Activated CD8-positive, alpha-beta memory T cell treated with anti-CD3 and anti-CD28 coated beads for 24 hours (primary cell): ENCODE data around the gene HIBCH.
"Not testable (repeated sequence)": the region's sequence is repeated elsewhere in the genome, so short reads cannot be mapped to it uniquely, and the experiment has no call there.

ENCODE experiments used
- DNase-seq: peaks from one replicate; pipeline ENCODE4 v3.0.0-alpha.2; 2020

Gene HIBCH, protein sequence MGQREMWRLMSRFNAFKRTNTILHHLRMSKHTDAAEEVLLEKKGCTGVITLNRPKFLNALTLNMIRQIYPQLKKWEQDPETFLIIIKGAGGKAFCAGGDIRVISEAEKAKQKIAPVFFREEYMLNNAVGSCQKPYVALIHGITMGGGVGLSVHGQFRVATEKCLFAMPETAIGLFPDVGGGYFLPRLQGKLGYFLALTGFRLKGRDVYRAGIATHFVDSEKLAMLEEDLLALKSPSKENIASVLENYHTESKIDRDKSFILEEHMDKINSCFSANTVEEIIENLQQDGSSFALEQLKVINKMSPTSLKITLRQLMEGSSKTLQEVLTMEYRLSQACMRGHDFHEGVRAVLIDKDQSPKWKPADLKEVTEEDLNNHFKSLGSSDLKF

DNA sequence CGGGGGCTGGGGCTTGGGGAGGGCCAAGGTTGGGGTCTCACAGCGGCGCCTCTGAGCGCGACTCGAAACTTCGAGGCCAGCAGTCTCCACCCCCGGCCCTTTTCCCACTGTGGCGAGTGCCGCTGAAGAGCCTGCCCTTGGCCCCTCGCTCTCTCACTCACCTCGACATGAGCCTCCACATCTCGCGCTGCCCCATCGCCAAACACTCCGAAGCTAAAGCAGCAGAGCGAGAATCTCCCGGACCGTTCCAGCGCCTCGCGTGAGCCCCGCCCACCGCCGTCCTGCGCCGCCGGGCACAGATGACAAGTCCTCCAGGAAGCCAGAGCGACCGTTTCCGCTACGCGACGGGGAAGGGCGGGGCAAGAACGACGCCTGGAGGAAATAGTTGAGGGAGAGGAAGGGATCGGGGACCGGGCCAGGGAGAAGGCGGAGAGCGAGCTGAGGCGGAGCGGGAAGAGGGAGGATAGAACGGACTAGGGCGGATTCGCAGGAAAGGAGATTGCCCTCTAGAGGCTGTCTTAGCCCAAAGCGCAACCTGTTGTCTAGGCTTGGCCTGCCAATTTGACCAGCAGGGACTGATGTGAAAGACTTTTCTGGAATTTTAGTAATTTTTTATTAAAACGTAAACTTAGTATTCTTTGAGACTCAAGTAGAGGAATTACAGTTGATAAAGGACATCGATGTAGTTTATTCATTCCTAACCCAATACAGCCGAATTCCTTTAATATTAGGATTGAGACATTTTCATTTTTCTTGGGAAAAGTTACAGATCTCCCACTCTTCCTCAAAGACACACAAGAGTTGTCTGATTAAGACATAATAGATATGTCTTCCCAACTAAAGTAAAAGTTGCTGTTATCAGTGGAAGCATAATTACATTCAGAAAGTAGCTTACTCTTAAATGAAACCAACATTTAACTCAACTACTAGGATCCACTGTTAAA lies at the start of gene HIBCH:
Gene HIBCH (minus strand): TSS at position 272 of the 944 bp plus-strand sequence. CDS start 76 bp downstream, at position 196.
- peak; percentile 94 for DNase-seq

DNA sequence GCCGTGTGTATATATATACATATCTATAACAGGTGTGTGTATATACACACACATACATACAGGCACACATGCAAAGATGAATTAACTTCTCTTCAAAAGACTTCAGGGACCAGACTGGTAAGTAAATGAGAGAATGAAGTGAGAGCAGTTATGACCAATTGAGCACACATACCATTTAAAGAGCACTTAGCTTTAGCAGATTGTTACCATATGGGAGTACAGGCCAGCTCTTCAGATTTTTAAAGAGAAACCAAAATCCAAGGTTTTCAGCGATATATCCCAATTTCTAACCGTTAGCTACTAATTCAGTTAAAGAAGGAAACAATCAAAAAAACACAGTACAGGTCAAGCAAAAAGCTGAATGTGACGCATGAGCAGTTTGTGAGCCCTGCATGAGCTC lies 47.5 kb upstream of the HIBCH start:
- no peak for DNase-seq

DNA sequence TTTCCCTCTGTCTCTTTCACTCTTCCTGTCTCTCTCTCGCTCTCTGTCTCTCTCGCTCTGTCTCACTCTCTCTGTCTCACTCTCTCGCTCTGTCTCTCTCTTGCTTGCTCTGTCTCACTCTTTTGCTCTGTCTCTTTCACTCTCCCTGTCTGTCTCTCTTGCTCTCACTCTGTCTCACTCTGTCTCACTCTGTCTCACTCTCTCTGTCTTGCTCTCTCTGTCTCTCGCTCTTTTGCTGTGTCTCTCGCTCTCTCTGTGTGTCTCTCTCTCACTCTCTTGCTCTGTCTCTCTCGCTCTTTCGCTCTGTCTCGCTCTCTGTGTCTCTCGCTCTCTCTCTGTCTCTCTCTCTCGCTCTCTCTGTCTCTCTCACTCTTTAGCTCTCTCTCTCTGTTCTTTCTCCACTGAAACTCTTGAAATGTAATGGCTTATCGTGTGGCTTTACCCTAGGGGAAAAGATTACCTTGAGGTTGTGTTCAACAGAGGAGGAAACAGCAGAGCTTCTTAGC lies 46.7 kb upstream of the HIBCH start:
- no peak for DNase-seq

DNA sequence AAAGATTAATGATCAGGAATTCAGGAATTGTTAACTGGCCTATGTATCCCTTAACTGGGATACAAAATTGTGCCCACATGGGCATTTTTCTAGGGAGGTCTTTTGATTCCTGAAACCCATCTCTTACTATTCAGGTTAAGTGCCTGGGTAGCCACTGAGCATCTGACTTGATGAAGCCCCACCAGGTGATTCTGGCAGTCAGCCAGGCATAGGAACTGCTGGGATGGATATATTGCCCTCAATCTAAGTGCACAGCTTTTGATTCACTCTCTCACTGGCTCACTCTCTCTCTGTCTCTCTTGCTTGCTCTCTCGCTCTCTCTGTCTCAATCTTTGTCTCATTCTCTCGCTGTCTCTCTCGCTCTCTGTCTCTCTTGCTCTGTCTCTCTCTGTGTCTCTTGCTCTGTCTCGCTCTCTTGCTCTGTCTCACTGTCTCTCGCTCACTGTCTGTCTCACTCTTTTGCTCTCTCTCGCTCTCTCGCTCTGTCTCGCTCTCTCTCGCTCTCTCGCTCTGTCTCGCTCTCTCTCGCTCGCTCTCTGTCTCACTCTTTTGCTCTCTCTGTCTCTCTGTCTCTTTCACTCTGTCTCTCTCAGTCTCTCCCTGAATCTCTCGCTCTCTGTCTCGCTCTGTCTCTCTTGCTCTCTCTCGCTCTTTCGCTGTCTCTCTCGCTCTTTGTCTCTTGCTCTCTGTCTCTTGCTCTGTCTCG lies 46.0 kb upstream of the HIBCH start:
- DNase-seq = no peak

DNA sequence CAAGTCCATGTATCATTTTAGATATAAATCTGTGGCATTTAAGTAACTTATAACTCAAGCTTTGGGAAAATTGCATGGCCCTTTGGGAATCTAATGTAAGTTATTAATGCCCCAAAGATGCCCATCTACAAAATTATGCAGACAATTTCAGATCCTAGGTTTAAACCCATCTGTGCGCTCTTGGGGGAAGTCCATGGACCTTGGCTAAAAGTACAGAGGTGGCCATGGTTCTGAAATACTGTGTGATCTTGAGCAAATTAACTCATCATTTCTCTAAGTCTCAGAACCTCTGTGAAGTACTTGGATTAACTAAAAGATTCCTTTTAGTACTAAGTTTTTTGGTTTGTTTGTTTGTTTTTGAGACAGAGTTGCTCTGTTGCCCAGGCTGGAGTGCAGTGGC lies 43.3 kb upstream of the HIBCH start:
- no peak for DNase-seq

DNA sequence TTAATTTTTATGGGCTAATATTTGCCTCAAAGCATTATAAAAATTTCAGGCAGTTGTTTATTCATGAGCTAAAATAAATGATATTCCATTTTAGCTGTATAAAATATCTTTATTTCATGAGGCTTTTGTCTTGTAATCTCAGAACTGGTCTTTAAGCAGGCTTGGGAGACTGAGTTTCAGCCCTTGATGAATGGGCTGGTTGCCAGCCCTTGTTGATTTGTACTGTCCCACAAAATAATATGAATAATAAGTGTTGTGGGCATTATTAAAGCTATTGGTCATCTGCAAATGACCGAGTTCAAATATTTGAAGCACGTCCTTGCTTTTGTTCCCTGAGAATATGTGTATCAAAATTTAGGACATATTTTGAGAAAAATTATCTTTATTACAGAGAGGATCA lies 41.9 kb upstream of the HIBCH start:
- no peak for DNase-seq

DNA sequence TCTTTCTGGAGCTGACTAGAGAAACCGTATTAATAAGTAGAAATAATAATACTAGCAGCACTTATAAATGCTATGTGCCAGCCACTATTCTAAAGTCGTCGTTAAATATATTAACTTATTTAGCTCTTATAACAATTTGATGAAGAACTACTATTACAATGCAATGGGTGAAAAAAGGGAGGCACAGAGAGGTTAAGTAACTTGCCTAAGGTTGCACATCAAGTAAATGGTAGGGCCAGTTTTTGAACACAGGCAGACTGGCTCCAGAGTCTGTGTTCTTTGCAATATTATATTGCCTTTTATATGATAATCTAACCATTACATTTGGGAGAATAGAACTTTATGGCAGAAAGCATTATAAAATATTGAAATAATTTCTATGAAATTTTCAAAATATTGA lies 41.3 kb upstream of the HIBCH start:
- DNase-seq = no peak

DNA sequence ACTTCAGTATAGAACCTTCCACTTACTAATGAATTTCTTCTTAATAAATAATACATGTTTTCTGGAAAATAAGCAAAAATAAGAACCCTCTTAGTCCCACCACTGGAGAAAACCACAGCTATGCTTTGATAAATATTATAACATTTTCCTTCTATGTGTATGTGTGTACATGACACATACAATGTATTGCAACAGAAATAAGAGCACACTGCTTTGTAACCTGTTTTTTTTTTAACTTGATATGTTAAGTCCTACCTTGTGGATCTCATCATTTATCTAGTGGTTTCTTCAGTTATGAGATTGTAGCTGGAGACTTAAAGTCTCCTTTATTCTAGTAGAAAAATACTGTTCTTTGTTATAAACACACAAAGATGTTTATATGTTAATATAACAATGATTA lies 40.9 kb upstream of the HIBCH start:
- DNase-seq = no peak

DNA sequence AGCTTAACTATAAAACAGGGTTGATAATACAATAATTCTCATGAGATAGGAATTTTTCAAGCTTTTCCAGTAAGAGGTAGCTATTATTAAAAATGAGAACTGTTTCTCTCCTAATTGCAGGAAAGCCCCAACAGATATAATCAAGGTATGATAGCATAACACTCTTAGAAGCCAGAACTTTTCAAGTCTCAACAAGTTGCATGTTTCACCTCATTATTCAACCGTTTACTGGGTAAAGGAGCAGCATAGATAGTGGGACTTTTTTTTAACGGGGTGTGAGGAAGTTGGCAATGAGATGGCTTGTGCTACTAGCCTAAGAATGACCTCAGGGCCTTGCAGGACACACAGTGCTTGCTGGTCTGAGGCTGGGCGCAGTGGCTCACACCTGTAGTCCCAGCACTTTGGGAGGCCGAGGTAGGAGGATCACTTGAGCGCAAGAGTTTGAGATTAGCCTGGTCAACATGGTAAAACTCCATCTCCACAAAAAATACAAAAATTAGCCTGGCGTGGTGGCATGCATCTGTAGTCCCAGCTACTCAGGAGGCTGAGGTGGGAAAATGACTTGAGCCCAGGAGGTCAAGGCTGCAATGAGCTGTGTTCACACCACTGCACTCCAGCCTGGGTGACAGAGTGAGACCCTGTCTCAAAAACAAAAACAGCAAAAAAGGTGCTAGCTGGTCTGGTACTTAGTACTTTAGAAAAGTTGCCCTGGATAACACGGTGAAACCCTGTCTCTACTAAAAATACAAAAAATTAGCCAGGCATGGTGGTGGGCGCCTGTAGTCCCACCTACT lies 39.2 kb upstream of the HIBCH start:
- DNase-seq = not testable (repeated sequence)

DNA sequence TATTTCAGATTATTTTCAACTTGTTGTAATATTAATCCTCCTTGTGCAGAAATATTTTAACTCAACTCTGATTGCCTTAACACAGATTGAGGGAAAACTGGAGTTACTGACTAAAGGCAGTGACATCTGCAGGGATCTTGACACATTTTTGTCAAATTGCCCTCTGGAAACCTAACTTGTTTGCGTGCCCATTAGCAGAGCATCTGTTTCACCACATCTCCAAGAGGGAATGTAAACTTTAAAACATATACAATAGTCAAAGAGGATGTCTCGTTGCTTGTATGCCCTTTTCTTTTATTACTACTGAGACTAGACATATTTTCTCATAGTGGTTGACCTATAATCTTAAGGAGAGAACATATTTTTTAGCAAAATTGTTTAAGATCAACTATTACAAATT lies 38.0 kb upstream of the HIBCH start:
- DNase-seq = no peak

DNA sequence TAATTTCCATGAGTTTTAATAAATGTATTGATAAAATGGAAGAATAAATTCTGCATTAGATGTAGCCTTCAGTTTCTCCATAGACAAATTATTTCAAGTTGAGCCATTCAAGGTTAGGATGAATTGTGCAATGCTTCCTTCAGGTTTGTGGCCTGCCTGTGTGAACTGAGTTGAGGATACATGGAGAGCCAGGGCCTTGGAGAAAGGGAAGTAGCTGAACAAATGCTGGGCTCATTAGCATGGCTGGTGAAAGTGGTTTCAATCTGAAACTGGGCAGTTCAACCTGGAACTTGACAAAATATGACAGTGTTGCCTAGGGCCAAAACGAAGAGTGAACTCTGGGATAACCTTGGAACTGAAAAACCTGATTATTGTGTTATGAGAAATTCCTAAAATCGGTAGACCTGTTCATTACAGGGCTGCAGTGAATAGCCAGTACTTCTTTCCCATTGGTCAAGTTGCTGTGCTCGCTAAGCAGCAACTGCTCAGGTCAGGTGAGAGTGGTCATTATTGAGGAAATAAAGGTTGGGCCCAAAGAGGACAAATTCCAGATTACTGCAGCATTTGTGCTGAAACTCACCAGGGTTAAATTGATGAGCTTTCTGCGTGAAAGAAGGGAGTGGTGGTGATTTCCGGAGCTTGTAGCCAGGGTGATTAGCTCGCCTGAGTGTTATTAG lies 36.5 kb upstream of the HIBCH start:
- DNase-seq = no peak

DNA sequence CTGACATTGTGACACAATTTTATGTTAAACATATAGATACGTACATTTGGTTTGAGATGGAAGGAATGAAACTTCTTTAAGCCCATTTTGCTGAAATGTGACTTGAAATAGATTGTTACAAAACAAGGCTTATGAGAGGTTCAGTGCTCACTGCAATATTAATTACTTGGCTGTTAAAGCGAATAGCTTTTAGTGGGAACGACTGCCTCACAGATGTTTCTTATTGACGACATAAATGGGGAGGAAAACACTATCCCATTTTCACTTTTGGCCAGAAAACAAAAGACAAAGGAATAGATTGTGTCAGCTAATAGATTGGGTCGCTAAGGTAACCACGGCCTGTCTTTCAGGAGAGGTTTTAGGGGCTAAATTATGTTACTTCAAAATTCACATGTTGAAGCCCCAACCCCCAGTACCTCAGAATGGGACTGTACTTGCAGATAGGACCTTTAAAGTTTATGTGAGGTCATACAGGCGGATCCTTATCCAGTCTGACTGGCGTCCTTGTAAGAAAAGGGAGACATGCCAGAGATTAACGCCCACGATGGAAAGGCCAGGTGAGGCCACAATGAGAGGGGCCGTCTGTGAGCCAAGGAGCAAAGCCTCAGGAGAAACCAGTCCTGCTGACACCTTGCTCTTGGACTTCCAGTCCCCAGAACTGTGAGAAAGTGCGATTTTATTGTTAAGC lies 34.5 kb upstream of the HIBCH start:
- no peak for DNase-seq

DNA sequence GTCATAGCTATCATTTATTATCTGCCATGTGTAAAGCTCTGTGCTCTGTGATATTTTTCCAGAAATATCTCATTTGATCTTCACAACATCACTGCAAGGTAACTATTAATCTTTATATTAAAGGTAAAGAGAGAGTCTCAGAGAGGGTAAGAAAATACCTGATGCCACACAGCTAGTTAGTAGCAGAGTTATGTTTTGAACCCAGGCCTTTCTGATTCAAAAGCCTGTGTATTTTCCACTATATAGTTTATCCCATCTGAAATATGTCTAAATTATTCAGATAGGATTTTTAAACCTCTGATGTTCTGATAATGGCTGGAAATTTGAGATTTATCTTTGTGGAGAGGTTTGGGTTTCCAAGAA lies 33.9 kb upstream of the HIBCH start:
- no peak for DNase-seq

DNA sequence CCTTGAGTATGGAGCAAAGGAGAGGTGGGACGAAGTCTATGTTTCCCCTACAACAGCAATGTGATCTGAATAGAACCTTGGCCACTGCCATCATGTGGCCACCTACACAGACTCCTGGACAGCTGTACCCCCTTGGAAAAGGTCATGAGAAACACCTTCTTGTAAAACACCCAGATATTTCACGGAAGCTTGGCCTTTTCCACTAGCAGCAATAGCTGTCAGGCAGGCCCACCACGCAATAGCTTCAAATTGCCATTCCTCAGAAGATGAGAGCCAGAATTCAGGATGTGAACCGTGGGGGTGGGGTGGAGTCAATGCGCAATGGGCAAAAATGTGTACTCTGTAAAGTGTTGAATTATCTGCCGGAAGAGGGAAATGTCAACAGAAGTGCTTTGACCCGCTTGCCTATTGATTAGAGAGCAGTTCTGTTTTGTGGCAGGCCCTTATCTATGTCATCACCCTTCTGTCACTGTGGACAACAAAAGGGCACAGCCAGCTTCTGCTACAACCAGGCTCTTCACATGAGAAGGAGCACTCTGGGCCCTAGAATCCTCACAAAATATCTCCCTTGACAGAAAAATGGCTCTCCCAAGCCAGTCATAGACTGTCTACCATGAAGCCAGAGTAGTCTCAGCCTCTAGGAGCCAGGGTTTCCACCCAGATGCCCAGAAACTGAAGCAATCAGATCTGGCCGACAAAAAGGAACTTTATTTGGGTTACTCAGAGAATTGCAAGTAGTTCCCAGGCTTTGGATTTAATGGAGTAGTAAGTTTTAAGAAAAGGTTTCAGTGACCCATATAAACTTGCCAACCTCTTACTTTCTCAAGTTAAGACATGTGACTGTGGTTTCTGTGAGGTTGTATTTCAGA lies 33.3 kb upstream of the HIBCH start:
- DNase-seq = no peak

DNA sequence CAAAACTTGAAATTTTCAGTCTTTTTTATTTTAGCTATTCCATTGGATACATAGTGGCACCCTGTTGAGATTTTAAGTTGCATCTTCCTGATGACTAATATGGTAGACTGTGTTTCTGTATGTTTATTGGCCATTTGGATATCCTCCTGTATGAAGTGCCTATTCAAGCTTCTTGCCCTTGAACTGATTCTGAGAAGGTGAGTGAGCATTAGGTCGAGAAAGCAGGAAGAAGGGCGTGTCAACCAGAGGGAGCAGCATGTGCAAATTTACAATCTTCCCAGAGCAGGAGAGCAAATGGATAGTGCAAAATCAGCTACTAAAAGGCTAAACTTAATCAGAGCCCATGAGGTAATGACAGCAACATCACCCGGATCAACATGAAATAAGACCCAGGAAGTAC lies 32.3 kb upstream of the HIBCH start:
- no peak for DNase-seq

DNA sequence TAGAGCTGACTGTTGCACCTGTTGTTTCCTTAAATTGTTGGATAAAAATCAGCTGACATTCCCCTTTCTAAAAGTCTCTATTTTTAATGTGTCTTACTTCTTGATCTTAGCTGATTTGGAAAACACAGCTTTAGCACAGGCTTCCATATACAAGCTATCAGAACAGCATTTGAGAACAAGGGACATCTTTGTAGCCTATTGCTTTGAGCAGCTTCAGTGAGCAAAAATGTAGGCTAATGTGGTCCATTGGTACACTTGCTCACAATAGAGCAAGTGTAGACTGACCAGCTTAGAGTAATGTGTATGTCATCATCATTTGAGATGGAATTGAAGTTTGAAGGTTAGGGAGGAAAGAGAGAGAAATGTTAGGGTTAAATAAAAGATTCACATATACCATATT lies 30.7 kb upstream of the HIBCH start:
- DNase-seq = no peak

DNA sequence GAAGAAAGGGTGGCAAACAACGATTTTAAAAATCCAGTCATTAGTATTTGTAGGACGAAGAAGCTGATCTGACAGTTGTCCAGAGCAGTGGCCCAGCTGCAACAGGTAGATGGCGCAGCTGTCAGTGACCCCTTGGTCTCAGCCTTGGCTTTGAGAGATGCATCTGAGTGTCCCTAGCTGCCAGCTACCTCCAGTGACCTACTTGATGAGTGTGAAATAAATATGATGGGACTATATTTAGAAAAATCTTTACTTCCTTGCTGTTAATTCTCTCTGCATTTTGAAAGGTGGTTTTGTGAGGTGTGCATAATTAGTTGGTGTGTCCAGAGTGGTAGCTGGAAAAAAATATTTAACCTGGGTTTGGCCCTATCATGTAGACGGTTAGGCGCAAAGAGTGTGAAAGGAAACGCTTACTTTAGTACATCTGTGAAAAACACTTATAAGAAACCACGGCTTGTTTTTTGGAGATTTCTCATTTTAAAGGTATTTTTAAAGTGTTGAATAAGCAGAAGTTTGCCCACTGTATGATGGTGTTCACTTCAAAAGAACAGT lies 24.7 kb upstream of the HIBCH start:
- no peak for DNase-seq

DNA sequence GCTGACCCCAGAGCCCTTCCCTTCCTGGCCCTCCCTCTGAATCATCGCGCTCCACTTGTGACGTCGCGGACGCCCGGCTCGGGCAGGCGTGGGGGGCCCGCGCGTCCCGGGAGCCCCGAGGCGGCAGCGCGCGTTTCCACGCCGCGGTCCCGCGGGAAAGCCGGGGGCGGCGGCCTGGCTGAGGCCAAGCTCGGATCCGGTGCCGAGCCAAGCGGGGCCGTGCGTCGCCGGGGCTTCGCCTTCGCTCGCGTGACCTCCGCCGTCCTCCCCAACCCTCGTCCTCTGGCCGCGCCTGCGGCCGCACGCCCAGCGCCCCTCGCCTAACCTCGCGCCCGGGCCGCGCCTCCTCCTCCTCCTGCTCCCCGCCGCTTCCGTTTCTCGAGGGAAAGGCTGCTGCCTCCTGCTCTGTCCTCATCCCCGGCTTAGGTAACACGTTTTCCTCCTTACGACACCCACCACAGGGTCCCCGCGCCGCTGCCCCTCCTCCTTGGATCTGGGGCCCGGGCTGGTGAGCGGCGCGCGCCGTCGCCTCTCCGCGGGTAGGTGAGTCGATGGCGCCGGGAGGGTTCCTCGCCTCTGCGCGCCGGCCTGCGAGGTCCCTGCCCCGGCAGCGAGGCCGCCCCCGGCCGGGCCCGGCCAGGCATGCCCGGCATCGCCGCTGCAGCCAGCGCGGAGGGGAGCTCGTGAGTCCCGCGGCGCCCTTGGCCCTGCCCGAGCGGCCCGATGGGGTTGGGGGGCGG lies 24.1 kb upstream of the HIBCH start, which contains the start of gene INPP1:
Gene INPP1 (plus strand): TSS at position 54 of the 740 bp plus-strand sequence. CDS start 16,514 bp downstream, outside the sequence.
- peak; percentile 82 for DNase-seq

DNA sequence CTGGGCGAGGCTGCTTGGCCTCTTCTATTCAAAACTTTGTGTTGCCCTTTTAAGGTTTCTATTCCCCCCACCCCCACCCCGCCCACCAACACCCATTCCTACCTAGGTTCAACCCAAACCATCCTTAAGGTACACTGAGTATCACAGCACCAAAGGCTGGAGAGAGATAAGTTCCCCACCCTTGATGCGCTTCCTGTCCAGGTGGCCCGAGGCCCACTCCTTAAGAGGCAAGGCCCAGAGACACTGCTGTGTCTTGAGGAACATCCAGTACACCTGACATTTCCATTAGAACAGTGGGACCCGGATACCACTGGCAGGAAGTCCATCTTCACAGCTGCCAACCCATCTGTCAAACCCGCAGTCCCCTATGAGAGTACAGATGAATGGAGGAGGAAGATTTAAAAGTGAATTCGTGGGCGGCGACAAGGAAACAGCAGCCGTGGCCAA lies 23.5 kb upstream of the HIBCH start:
- DNase-seq = peak; percentile 76
